ENCODE data around the gene DUSP18.

DNA sequence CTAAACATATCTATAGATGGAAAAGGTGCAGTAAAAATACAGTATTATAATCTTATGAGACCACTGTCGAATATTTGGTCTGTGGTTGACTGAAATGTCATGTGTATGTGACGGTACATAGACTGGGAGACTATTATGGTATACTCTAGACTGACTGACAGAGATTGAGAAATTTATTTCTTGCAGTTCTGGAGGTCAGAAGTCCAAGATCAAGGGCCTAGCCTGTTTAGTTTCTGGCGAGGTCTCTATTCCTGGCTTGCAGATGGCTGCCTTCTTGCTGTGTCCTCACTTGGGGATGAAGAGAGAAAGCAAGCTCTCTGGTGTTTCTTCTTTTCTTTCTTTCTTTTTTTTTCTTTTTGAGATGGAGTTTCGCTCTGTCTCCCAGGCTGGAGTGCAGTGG, 19.7 kb upstream of the DUSP18 start:
- TF ChIP-seq, protein P1, sequence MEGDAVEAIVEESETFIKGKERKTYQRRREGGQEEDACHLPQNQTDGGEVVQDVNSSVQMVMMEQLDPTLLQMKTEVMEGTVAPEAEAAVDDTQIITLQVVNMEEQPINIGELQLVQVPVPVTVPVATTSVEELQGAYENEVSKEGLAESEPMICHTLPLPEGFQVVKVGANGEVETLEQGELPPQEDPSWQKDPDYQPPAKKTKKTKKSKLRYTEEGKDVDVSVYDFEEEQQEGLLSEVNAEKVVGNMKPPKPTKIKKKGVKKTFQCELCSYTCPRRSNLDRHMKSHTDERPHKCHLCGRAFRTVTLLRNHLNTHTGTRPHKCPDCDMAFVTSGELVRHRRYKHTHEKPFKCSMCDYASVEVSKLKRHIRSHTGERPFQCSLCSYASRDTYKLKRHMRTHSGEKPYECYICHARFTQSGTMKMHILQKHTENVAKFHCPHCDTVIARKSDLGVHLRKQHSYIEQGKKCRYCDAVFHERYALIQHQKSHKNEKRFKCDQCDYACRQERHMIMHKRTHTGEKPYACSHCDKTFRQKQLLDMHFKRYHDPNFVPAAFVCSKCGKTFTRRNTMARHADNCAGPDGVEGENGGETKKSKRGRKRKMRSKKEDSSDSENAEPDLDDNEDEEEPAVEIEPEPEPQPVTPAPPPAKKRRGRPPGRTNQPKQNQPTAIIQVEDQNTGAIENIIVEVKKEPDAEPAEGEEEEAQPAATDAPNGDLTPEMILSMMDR (IDR thresholded peaks at IDR 0.05; ENCODE audit: low read length) = no peak
- TF ChIP-seq EZH2 (IDR thresholded peaks at IDR 0.05; ENCODE audit: borderline replicate concordance, low read length) = no peak
